A673 (cell line): ENCODE results near the gene ZBTB25. TPM values are rescaled to one million over a fixed set of nuclear protein-coding genes. Genes with fewer than 3 reads are reported as not detected.

Experiments
- BruUV-seq: library from RNA; stranded (reverse); fragments of 400-500 nt; replicated peaks from 2 replicates; lab custom pipeline; 2021; lab: Mats Ljungman, UMichigan
- CTCF ChIA-PET: fragments of 300-600 bp; sonication (Branson Sonifier 250); formaldehyde crosslinking; loops from one replicate; lab custom pipeline; 2022; ENCODE audit warnings: antibody characterized with exemption; lab: Charles Lee
- POLR2A ChIA-PET: fragments of 300-600 bp; sonication (Branson Sonifier 250); formaldehyde crosslinking; loops from one replicate; lab custom pipeline; 2022; ENCODE audit warnings: antibody characterized with exemption; ENCODE audit not compliant: low non-redundant PET; lab: Charles Lee
- DNase-seq: peaks from one replicate; pipeline ENCODE4 v3.0.0-alpha.2; 2015; ENCODE audit warnings: low spot score
- H3K27ac ChIP-seq: fragments of 200-600 bp; sonication (generic); 2 replicates; pipeline ENCODE4 v1.5.1; 2016; ENCODE audit warnings: mixed run types, low read depth, mild to moderate bottlenecking, mixed read lengths, antibody characterized with exemption, low read length; ENCODE audit not compliant: poor library complexity, severe bottlenecking
- H3K27me3 ChIP-seq: fragments of 200-600 bp; sonication (generic); replicated peaks from 2 replicates; pipeline ENCODE4 v1.6.1; 2017; ENCODE audit warnings: mixed run types, low read depth, mild to moderate bottlenecking, mixed read lengths, antibody characterized with exemption, low read length; ENCODE audit not compliant: insufficient read depth, poor library complexity
- H3K36me3 ChIP-seq: fragments of 200-600 bp; sonication (generic); 2 replicates; pipeline ENCODE4 v1.6.1; 2016; ENCODE audit warnings: mixed run types, mild to moderate bottlenecking, mixed read lengths, antibody characterized with exemption, low read length; ENCODE audit not compliant: insufficient read depth, poor library complexity, severe bottlenecking
- H3K4me1 ChIP-seq: fragments of 200-600 bp; sonication (generic); 2 replicates; pipeline ENCODE4 v1.6.1; 2017; ENCODE audit warnings: mixed run types, mild to moderate bottlenecking, mixed read lengths, antibody characterized with exemption, low read length; ENCODE audit not compliant: insufficient read depth, poor library complexity, severe bottlenecking
- H3K4me3 ChIP-seq: fragments of 200-600 bp; sonication (generic); 2 replicates; pipeline ENCODE4 v1.5.1; 2016; ENCODE audit warnings: low read depth, mixed run types, mild to moderate bottlenecking, mixed read lengths, low read length; ENCODE audit not compliant: poor library complexity, severe bottlenecking
- H3K9me3 ChIP-seq: fragments of 200-600 bp; sonication (generic); 2 replicates; pipeline ENCODE4 v1.6.1; 2016; ENCODE audit warnings: mixed run types, low read depth, mild to moderate bottlenecking, mixed read lengths, antibody characterized with exemption, low read length; ENCODE audit not compliant: poor library complexity, severe bottlenecking
- EZH2 ChIP-seq: fragments of 200-600 bp; sonication (generic); IDR thresholded peaks from 2 replicates; pipeline ENCODE4 v1.6.1; 2017; ENCODE audit warnings: borderline replicate concordance, low read depth, mild to moderate bottlenecking, mixed read lengths, antibody characterized with exemption, low read length; ENCODE audit not compliant: poor library complexity, severe bottlenecking
- intact Hi-C: fragments of 100-400 bp; cut with micrococcal nuclease; formaldehyde crosslinking; loops from one replicate; pipeline ENCODE4 v1.10.0; 2022; ENCODE audit not compliant: unreplicated experiment
- total RNA-seq: library from RNA; stranded (reverse); gene quantifications from 2 replicates; pipeline ENCODE4 v1.2.3, GENCODE V29; 2021
- TF ChIP-seq, protein P1 (sequence below): fragments of 300-800, 200-600 bp; sonication (generic); conservative IDR thresholded peaks from 2 replicates; pipeline ENCODE4 v1.5.1; 2017; ENCODE audit warnings: low read depth, mild to moderate bottlenecking, antibody characterized with exemption, low read length, moderate library complexity, mixed read lengths

ZBTB25 gene
- total RNA-seq, 1 experiment from 2014 or later: 11.3 TPM

- TF ChIP-seq EZH2: no peak
- TF ChIP-seq, protein P1, sequence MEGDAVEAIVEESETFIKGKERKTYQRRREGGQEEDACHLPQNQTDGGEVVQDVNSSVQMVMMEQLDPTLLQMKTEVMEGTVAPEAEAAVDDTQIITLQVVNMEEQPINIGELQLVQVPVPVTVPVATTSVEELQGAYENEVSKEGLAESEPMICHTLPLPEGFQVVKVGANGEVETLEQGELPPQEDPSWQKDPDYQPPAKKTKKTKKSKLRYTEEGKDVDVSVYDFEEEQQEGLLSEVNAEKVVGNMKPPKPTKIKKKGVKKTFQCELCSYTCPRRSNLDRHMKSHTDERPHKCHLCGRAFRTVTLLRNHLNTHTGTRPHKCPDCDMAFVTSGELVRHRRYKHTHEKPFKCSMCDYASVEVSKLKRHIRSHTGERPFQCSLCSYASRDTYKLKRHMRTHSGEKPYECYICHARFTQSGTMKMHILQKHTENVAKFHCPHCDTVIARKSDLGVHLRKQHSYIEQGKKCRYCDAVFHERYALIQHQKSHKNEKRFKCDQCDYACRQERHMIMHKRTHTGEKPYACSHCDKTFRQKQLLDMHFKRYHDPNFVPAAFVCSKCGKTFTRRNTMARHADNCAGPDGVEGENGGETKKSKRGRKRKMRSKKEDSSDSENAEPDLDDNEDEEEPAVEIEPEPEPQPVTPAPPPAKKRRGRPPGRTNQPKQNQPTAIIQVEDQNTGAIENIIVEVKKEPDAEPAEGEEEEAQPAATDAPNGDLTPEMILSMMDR: no peak
- no peaks in the 10 kb centered on the region for H3K9me3 ChIP-seq
- BruUV-seq: no TSS peak
- intact Hi-C loops: no loop called here
- CTCF ChIA-PET: no interaction called here
- no peak overlapping the region for H3K27ac ChIP-seq
- no peaks in the 10 kb centered on the region for H3K27me3 ChIP-seq
- H3K4me3 ChIP-seq: no peak overlapping the region
- H3K36me3 ChIP-seq: no peaks in the 10 kb centered on the region
- no peak for DNase-seq
- POLR2A ChIA-PET: no interaction called here
- H3K4me1 ChIP-seq: peaks cover 10% of the 10 kb centered on the region
Observed at GRCh38 chr14:64474041-64474440, 29.6 kb downstream of the ZBTB25 start.

DNA sequence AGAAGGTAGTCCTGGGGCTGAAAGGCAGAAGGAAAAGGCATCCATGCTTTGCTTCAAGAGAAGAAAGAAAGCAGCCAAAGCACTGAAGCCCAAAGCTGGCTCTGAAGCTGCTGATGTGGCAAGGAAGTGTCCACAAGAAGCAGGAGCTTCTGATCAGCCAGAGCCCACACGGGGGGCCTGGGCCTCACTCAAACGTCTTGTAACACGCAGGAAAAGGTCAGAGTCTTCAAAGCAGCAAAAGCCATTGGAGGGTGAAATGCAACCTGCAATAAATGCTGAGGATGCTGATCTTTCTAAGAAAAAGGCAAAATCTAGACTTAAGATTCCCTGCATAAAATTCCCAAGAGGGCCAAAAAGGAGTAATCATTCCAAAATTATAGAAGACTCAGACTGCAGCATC lies 35.2 kb downstream of the ZBTB25 start:
- intact Hi-C loops: no loop called here
- Histone ChIP-seq H3K4me3 (no peak overlapping the region), H3K27ac (no peak overlapping the region), H3K9me3 (no peaks in the 10 kb centered on the region), H3K4me1 (peaks cover 10% of the 10 kb centered on the region), H3K27me3 (no peaks in the 10 kb centered on the region), H3K36me3 (no peaks in the 10 kb centered on the region)
- POLR2A ChIA-PET: no interaction called here
- BruUV-seq: no TSS peak
- no peak for DNase-seq
- CTCF ChIA-PET: no interaction called here
- TF ChIP-seq, protein P1: no peak
- no peak for TF ChIP-seq EZH2

- Histone ChIP-seq H3K4me3 (no peak overlapping the region), H3K27me3 (no peaks in the 10 kb centered on the region), H3K27ac (no peak overlapping the region), H3K9me3 (no peaks in the 10 kb centered on the region), H3K4me1 (peaks cover 7% of the 10 kb centered on the region), H3K36me3 (no peaks in the 10 kb centered on the region)
- TF ChIP-seq, protein P1: no peak
- no peak for TF ChIP-seq EZH2
- ChIA-PET CTCF (no interaction called here), POLR2A (no interaction called here)
- intact Hi-C loops: no loop called here
- DNase-seq: no peak
- no TSS peak for BruUV-seq
Observed at GRCh38 chr14:64467566-64467965, 36.1 kb downstream of the ZBTB25 start.
